HG02852 (cell line): ENCODE measurements around the gene MDM4.
A peak's percentile ranks its signal among the peaks of the same experiment; 100 is the strongest.
"Not testable (repeated sequence)": the region's sequence is repeated elsewhere in the genome, so short reads cannot be mapped to it uniquely, and the experiment has no call there.

Source experiments
- ATAC-seq: cut with Tn5 transposase; IDR thresholded peaks from one replicate; pipeline ENCODE4 v1.9.1; 2021; ENCODE audit warnings: mild to moderate bottlenecking, moderate library complexity; ENCODE audit not compliant: unreplicated experiment

The MDM4 gene

DNA sequence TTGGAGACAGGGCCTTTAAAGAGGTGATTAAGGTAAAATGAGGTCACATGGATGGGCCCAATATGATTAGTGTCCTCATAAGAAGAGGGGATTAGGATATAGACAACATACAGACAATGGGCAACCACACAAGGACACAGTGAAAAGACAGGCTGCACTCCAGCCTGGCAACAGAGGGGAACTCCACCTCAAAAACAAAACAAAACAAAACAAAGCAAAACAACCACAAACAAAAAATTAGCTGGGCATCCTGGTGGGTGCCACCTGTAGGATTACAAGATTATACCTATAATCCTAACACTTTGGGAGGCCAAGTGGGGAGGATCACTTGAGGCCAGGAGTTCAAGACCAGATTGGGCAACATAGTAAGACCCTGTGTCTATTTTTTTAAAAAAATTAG is 4.8 kb upstream of the MDM4 start:
- no peak for ATAC-seq

GRCh38 chr1:204513117-204513716 is 3.0 kb upstream of the MDM4 start:
- ATAC-seq: no peak

DNA sequence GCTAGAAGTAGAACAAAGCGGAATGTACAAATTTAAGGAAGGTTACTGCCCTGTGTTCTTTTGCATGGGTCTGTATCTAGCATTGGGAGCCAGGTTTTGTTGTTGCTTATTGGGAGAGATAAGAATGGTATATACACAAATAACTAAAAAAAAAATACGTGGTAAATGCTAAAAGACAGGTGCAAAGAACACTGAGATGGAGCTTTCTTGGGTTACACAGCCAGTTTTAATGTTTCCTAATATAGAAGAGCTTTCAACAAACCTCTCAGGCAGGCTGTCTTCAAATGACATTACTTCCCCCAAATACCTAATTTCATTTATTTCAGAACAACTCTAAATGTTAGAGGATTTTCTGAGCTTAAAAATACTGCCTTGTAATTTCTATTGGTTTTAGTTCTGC is 1.4 kb upstream of the MDM4 start:
- ATAC-seq: no peak

DNA sequence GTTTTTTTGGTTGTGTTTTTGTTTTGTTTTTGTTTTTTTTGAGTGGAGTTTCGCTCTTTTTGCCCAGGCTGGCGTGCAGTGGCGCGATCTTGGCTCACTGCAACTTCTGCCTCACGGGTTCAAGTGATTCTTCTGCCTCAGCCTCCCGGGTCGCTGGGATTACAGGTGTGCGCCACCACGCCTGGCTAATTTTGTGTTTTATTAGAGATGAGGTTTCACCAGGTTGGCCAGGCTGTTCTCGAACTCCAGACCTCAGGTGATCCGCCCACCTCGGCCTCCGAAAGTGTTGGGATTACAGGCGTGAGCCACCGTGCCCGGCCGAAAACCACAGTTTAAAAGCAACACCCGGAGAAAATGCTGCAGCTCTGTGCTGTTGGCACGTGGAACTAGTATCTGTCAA is 1.2 kb downstream of the MDM4 start:
- not testable (repeated sequence) for ATAC-seq

- peak; percentile 43 for ATAC-seq
Observed at GRCh38 chr1:204520834-204521709, 4.9 kb downstream of the MDM4 start.

- ATAC-seq: not testable (repeated sequence)
Observed at GRCh38 chr1:204521941-204522521, 5.8 kb downstream of the MDM4 start.

GRCh38 chr1:204523605-204524215 is 7.5 kb downstream of the MDM4 start:
- no peak for ATAC-seq

- no peak for ATAC-seq
Observed at GRCh38 chr1:204524986-204525385, 8.8 kb downstream of the MDM4 start.

DNA sequence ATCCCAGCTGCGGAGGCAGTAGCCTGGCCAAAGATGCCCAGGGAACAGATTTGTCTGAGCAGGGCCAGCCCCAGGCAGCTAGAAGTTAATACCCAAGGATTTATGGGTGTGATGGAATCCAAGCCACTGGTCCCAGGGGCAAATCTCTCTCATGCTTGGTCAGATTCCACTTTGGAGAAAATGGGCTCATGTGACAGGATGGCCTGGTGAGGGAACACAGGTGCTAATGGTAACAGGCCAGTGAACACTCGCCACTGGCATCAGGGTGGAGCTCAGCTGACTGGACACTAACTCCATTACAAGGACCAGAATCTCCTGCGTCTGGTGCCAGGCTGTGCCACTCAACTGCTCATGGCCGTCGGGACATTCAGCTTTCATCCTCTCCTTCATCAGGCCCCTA is 12.0 kb downstream of the MDM4 start:
- ATAC-seq: no peak

DNA sequence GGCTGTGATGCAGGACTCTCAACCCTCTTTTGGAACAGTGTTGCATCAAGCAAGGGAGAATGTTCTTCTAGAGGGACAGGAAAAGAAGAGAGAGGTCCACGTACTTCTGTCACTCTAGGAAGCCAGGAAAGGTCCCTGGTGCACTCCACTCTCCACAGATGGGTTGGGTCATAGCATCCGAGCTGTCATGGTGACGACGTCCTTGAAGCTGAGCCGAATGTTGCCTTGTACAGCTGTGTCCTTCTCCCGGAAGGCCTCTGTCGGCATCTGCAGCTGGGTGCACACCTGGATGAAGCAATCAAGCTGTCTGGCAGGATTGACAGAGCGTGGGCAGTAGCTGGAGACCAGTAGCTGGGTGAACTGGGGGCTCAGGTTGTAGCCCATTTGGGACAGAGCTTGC is 12.5 kb downstream of the MDM4 start:
- ATAC-seq: no peak

DNA sequence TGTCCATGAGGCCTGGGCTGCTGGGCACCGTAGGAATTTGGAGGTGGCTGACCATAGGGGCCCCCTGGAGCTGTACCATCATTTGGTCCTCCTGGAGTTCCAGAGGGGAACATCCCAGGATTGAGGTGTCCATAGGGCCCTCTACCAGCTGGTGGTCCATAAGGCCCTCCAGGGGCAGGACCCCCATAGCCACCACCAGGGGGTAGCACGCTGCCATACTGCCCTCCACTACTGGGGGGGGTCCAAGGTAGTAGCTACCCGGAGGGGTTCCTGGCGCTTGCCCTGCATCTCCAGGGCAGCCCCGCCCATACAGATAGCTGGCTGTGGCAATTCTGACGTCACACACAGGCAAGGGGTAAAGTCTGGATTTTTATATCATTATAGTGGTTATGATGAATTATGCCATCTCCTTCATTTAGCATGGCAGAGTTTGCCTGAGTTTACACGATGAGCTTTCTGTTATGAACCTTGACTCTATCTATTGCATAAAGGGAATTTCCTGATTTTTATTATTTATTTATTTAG is 13.2 kb downstream of the MDM4 start:
- no peak for ATAC-seq

GRCh38 chr1:204530932-204531331 is 14.7 kb downstream of the MDM4 start:
- peak; percentile 90 for ATAC-seq

- no peak for ATAC-seq
Observed at GRCh38 chr1:204532832-204533231, 16.6 kb downstream of the MDM4 start.

DNA sequence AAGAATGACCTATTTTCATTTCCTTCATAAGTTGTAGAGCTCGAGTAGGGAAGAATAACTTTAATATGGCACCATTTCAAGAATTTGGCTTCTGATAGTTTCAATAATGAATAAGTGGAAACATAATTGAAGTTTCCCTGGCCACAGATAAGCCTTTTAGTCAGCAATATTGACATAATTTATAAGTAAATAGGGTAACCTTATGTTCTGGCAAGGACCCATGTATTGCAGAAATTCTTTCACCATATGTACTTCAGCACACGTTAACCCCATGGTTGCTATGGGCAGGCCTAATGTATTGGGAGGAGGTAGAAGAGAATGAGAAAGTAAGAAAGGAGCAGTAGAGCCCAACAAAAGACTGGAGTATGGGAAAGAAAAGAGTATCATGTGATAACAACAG is 25.4 kb downstream of the MDM4 start:
- no peak for ATAC-seq

- ATAC-seq: no peak
Observed at GRCh38 chr1:204544321-204544720, 28.1 kb downstream of the MDM4 start.

DNA sequence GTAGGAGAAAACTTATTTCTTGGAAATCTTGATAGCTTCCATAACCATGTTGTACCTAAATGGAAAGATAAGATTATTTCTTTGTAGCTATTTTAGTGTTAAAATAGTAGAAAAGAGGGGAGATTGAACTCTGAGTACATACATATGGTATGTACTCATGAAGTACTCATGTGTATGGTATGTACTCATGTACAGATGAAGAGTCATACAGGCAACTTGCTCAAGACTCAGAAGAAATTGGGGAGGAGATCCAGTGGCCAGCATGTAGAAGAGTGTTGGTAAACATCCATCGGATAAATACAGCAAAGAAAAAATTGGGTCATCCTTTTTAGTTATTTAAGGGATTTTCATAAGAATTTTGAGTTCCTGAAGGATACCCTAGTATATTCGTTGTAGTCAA is 29.0 kb downstream of the MDM4 start:
- ATAC-seq: no peak

DNA sequence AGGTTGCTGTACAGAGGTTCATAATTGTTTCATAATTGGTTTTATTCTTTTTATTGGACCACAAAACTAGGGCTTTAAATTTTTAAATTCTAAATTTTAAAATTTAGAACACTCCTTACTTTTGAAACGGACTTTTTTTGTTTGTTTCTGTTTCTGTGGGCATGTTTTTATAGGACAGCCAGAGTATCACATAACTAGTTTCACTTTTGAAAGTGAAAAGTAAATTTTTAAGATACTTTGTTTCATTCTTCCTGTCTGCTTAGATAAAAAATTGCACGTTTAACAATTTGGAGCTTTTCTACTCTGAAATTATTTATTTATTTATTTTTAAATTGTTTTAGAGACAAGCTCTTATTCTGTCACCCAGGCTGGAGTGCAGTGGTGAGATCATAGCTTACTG is 29.7 kb downstream of the MDM4 start:
- no peak for ATAC-seq

- ATAC-seq: no peak
Observed at GRCh38 chr1:204548265-204548664, 32.1 kb downstream of the MDM4 start.

DNA sequence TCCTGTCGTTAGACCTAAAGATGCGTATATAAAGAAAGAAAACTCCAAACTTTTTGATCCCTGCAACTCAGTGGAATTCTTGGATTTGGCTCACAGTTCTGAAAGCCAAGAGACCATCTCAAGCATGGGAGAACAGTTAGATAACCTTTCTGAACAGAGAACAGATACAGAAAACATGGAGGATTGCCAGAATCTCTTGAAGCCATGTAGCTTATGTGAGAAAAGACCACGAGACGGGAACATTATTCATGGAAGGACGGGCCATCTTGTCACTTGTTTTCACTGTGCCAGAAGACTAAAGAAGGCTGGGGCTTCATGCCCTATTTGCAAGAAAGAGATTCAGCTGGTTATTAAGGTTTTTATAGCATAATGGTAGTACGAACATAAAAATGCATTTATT is 33.1 kb downstream of the MDM4 start:
- ATAC-seq: no peak

DNA sequence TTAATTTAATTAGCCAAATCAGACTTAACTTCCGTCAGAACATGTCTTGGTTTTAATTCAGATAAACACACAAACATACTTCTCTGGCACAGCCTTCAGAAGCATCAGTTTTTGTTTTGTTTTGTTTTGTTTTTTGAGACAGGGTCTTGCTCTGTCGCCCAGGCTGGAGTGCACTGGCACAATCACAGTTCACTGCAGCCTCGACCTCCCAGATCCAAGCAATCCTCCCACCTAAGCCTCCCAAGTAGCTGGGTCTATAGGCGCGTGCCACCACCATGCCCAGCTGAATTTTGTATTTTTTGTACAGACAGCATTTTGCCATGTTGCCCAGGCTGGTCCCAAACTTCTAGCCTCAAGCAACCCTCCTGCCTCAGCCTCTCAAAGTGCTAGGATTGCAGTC is 34.7 kb downstream of the MDM4 start:
- ATAC-seq: no peak

DNA sequence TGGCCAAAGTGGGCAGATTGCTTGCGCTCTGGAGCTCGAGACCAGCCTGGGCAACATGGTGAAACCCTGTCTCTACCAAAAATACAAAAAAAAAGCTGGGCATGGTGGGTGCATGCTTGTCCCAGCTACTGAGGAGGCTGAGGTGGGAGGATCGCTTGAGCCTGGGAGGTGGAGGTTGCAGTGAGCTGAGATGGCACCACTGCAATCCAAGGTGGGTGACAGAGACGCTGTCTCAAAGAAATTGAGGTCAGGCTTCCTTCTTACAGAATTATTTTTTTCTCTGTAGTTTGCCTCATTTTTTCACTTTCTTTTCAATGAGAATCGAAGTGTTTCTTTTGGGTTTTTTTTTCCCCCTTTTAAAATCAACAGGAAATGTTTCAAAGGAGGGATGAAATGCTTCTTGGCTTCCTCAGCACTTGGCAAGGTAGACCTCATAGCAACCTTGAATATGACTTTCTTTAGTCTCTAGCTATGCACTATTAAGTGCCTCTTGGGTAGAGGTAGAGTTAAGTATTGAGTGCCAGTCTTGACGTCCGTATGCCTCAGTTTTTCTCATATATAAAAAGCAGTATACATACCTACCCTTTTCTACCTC is 40.3 kb downstream of the MDM4 start:
- ATAC-seq: no peak
